ENCODE measurements around the gene SERTAD4.

SERTAD4 gene

DNA sequence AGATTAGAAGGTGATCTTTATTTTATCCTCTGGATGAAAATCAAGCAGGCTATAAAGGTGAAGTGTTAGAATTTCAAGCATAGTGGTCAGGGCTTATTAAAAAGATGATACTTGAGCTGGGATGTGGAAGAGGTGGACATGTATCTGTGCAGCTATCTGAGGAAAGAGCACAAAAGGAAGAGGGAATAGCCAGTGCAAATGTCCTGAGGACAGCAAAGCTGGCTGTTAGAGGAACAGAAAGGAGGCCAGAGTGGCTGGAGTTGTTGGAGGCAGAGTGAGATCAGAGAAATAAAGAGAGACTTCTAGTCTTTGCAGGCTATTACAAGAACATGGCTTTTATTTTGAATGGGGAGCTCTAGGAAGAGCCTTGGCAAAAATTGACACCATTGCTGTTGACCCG lies 4.4 kb upstream of the SERTAD4 start:
- TF ChIP-seq NFIC (IDR thresholded peaks at IDR 0.05) (no peak), FOXM1 (IDR thresholded peaks at IDR 0.05; ENCODE audit: borderline replicate concordance, low read depth) (no peak), TAF1 (IDR thresholded peaks at IDR 0.05; ENCODE audit: low read depth) (no peak), CEBPB (IDR thresholded peaks at IDR 0.05) (no peak), MAX (IDR thresholded peaks at IDR 0.05) (no peak), TEAD4 (IDR thresholded peaks at IDR 0.05) (no peak), USF1 (IDR thresholded peaks at IDR 0.05) (no peak), EGR1 (IDR thresholded peaks at IDR 0.05) (no peak), RAD21 (IDR thresholded peaks at IDR 0.05; ENCODE audit: low read depth) (no peak), TCF12 (IDR thresholded peaks at IDR 0.05; ENCODE audit: low read depth) (no peak), YY1 (IDR thresholded peaks at IDR 0.05; ENCODE audit: low read depth) (no peak), ZBTB7A (IDR thresholded peaks at IDR 0.05; ENCODE audit: low read depth) (no peak), EP300 (IDR thresholded peaks at IDR 0.05; ENCODE audit: borderline replicate concordance) (no peak), CREB1 (IDR thresholded peaks at IDR 0.05; ENCODE audit: low read depth) (no peak)
- TF ChIP-seq, protein P1, sequence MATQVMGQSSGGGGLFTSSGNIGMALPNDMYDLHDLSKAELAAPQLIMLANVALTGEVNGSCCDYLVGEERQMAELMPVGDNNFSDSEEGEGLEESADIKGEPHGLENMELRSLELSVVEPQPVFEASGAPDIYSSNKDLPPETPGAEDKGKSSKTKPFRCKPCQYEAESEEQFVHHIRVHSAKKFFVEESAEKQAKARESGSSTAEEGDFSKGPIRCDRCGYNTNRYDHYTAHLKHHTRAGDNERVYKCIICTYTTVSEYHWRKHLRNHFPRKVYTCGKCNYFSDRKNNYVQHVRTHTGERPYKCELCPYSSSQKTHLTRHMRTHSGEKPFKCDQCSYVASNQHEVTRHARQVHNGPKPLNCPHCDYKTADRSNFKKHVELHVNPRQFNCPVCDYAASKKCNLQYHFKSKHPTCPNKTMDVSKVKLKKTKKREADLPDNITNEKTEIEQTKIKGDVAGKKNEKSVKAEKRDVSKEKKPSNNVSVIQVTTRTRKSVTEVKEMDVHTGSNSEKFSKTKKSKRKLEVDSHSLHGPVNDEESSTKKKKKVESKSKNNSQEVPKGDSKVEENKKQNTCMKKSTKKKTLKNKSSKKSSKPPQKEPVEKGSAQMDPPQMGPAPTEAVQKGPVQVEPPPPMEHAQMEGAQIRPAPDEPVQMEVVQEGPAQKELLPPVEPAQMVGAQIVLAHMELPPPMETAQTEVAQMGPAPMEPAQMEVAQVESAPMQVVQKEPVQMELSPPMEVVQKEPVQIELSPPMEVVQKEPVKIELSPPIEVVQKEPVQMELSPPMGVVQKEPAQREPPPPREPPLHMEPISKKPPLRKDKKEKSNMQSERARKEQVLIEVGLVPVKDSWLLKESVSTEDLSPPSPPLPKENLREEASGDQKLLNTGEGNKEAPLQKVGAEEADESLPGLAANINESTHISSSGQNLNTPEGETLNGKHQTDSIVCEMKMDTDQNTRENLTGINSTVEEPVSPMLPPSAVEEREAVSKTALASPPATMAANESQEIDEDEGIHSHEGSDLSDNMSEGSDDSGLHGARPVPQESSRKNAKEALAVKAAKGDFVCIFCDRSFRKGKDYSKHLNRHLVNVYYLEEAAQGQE (IDR thresholded peaks at IDR 0.05; ENCODE audit: low read depth) = no peak

DNA sequence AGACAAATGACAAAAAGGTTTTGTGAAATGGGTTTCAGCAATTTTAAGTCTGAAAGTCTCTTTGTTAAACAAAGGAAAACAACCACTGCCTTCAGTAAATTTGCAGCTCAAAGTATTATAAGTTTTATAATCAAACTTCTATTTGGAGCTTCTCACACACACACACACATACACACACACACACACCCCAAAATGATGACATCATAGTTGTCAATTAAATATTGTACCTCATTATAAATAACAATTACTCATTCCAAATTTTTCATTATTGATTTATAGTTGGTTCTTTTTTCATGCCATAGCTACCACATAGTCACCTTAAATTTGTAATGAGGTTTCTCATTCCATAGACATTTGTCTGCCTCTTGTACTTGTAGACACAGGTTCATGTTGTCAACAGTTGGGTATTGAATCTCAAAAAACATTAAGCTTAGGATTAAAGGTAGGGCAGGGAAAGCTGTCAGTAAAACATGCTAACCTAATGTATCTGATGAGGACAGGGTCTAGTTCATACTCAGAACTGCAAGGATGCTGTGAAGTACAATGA lies 2.4 kb upstream of the SERTAD4 start:
- TF ChIP-seq CREB1 (IDR thresholded peaks at IDR 0.05; ENCODE audit: low read depth) (no peak), EP300 (IDR thresholded peaks at IDR 0.05; ENCODE audit: borderline replicate concordance) (no peak), CEBPB (IDR thresholded peaks at IDR 0.05) (no peak), FOXM1 (IDR thresholded peaks at IDR 0.05; ENCODE audit: borderline replicate concordance, low read depth) (no peak), TCF12 (IDR thresholded peaks at IDR 0.05; ENCODE audit: low read depth) (no peak), RAD21 (IDR thresholded peaks at IDR 0.05; ENCODE audit: low read depth) (no peak), MAX (IDR thresholded peaks at IDR 0.05) (no peak), ZBTB7A (IDR thresholded peaks at IDR 0.05; ENCODE audit: low read depth) (no peak), USF1 (IDR thresholded peaks at IDR 0.05) (no peak), NFIC (IDR thresholded peaks at IDR 0.05) (no peak)
- TF ChIP-seq, protein P1 (IDR thresholded peaks at IDR 0.05; ENCODE audit: low read depth) = no peak

- no peak for TF ChIP-seq NFIC (IDR thresholded peaks at IDR 0.05)
- TF ChIP-seq EGR1 (IDR thresholded peaks at IDR 0.05) = no peak
- TF ChIP-seq TCF12 (IDR thresholded peaks at IDR 0.05; ENCODE audit: low read depth) = no peak
- TF ChIP-seq, protein P1 (IDR thresholded peaks at IDR 0.05; ENCODE audit: low read depth) = no peak
- no peak for TF ChIP-seq RAD21 (IDR thresholded peaks at IDR 0.05; ENCODE audit: low read depth)
- TF ChIP-seq EP300 (IDR thresholded peaks at IDR 0.05; ENCODE audit: borderline replicate concordance) = no peak
- no peak for TF ChIP-seq TEAD4 (IDR thresholded peaks at IDR 0.05)
- no peak for TF ChIP-seq YY1 (IDR thresholded peaks at IDR 0.05; ENCODE audit: low read depth)
- no peak for TF ChIP-seq MAX (IDR thresholded peaks at IDR 0.05)
- TF ChIP-seq ZBTB7A (IDR thresholded peaks at IDR 0.05; ENCODE audit: low read depth) = no peak
- no peak for TF ChIP-seq USF1 (IDR thresholded peaks at IDR 0.05)
- TF ChIP-seq CEBPB (IDR thresholded peaks at IDR 0.05) = no peak
- no peak for TF ChIP-seq CREB1 (IDR thresholded peaks at IDR 0.05; ENCODE audit: low read depth)
- no peak for TF ChIP-seq FOXM1 (IDR thresholded peaks at IDR 0.05; ENCODE audit: borderline replicate concordance, low read depth)
- TF ChIP-seq TAF1 (IDR thresholded peaks at IDR 0.05; ENCODE audit: low read depth) = no peak
These were observed 618 bp upstream of the SERTAD4 start for GRCh38 chr1:210231846-210232510.
